NCI-H345 treated with DMSO at 0.1 percent for 48 hours (cell line): Measurements from ENCODE around the gene PIK3R5.
"Not testable (repeated sequence)": the region's sequence is repeated elsewhere in the genome, so short reads cannot be mapped to it uniquely, and the experiment has no call there.

Experiments
- DNase-seq: peaks from one replicate; lab custom pipeline; 2025; ENCODE audit not compliant: unreplicated experiment; lab: John Stamatoyannopoulos, UW

PIK3R5 gene

GRCh38 chr17:8965394-8966168 lies at the start of gene PIK3R5:
TSS of gene PIK3R5 (minus strand) at chr17:8965707. CDS start at chr17:8911494, 54,213 bp downstream.
- peak; percentile 6 for DNase-seq

DNA sequence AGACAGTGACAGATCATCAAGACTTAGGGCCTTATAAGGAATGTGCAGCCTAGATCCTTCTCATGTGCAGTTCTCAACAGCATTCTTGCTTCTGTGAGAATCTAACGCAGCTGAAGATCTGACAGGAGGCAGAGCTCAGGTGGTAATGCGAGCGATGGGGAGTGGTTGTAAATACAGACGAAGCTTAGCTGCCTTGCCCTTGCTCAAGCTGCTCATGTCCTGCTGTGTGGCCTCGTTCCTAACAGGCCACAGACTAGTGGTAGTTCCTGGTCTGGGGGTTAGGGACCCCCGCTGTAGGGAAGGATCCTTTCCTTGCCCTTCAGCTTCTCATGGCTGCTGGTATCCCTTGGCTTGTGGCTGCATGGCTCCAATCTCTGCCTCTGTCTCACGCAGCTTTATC lies 45.5 kb upstream of the PIK3R5 start:
- no peak for DNase-seq

DNA sequence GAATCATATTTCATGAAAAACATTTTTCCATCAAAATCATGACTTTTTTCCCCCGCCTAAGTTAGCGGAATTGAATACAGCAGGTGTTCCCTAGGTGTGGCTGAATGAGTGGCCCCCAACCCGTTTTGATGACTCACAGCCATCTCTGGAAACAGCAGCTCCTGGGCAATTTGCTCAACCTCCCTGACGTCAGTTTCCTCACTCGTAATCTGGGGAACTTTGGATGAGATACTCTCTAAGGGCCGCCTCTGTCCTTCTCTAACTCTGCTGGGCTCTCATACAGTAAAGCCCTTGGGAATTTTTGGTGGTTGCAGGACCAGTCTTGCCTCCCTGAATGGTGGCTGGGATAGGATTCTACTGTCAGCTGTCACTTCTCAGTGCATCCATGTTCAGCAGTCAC lies 44.2 kb upstream of the PIK3R5 start:
- DNase-seq, result no peak

GRCh38 chr17:9009096-9009495 lies 43.6 kb upstream of the PIK3R5 start:
- no peak for DNase-seq

- DNase-seq, result no peak
These were observed 41.7 kb upstream of the PIK3R5 start for GRCh38 chr17:9007052-9007714.

DNA sequence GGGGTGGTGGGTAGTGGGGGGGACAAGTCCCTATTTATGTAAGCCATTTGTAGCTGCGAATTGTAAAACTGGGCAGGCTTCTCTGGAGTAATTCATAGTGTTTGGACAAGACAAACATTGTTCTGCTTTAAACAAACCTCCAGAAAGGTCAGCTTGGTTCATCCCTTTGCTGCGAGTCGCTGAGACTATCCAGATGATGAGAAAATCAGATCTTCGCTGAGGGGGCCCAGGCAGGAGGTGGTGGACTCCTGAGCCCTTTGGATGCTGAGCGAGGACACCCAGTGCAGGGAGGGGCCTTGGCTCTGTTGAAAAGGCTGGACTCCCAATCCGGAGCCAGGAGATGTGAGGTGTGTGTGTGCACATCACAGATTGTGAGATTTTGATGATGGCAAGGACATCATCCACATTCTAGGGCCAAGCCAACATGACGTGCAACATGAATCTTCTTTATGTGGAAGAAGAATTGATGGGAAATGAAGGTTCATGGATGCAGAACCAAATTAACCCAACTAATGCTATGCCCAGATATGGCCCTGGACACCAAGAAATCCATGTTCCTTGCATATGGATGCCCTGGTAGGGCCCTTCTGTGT lies 40.8 kb upstream of the PIK3R5 start:
- no peak for DNase-seq

GRCh38 chr17:9004961-9005285 lies 39.4 kb upstream of the PIK3R5 start:
- no peak for DNase-seq

- DNase-seq, result no peak
These were observed 38.8 kb upstream of the PIK3R5 start for GRCh38 chr17:9004132-9004960.

GRCh38 chr17:9003355-9004131 lies 38.0 kb upstream of the PIK3R5 start:
- DNase-seq, result no peak

DNA sequence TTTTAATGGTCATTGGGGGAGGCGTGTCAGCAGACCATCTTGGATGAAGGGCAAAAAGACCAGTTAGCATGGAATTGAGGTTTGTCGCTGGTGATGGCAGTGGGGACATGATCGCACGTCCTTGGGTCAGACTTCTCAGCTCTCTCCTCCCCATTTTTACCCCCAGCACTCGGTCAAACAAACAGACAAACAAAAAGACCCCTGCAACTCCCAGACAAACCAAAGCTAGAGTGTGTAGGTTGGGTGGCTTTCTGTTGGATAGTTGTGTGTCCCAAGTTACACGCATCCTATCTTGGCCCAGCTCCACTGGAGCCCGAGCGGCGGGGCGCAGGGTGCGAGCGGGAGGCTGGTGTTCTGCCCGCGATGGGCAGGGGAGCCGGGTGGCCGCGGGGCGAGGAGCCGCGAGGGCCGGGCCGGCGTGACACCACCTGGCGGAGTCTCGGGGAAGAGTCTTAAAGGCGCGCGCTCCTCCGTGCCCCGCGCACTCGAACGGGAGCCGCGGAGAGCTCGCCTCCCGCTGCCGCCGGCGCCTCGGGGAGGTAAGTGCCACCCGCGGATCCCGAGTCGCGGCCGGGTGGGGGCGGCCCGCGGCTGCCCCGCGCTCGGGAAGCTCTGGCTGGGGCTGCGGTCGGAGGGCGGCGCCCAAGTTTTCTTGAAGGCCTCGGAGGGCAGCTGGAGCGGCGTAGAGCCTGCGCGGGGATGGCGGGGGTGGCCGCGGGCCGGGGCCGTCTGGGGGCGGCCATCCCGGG lies 37.3 kb upstream of the PIK3R5 start:
- no peak for DNase-seq

GRCh38 chr17:9002227-9002605 lies 36.7 kb upstream of the PIK3R5 start:
- DNase-seq, result no peak

DNA sequence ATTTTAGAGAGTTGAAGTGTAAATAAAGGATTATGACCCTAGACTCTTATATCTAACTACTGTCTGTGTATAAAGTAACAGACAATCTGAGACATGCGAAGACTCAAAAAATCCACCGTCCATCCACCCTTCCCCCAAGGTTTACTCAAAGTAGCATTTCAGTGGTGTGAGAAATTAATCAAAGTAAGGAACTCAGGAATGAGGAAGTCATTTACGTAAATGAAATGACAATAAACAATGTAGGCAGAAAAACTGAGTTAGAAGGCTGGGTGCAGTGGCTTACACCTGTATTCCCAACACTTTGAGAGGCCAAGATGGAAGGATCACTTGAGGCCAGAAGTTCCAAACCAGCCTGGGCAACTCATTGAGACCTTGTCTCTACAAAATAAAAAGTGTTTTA lies 36.1 kb upstream of the PIK3R5 start:
- no peak for DNase-seq

GRCh38 chr17:8997994-8998628 lies 32.6 kb upstream of the PIK3R5 start:
- DNase-seq, result no peak

DNA sequence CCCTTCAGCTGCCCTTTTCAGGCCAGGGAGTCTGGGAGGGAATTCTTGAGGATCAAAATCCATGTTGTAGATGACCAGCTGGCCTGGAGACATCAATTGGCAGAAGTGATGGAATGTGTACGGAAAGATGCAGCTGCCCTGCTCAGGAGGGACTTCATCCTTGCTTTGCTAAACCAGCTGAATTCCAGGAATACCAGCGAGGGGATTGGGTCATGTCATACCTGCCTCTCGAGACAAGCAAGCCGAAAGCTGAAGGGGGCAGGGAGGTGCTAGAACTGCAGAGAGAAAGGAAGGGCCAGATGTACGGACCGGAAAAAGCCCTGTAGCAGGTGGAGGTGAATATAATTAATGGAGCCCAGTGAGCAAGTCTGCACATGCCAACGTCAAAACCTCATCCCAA lies 30.2 kb upstream of the PIK3R5 start:
- no peak for DNase-seq

GRCh38 chr17:8994319-8994718 lies 28.8 kb upstream of the PIK3R5 start:
- no peak for DNase-seq

GRCh38 chr17:8991514-8992285 lies 26.2 kb upstream of the PIK3R5 start:
- DNase-seq, result peak; percentile 2

GRCh38 chr17:8988263-8988935 lies 22.9 kb upstream of the PIK3R5 start:
- DNase-seq, result not testable (repeated sequence)

DNA sequence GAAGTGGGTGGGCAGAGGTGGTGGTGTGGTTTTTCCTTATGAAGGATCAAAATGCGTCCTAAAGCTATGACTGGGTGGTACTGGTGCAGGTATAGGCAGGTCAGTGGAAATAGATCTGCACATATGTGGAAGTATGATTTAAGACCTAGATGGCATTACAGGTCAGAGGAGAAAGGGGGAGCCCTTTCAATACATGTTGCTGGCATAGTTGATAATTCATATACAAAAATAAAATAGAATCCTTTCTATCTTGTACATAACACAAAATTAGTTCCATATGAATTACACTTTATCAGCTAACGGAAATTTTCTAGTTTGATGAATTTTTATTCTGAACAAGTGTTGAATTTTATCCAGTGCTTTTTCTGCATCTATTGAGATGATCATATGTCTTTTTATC lies 20.8 kb upstream of the PIK3R5 start:
- no peak for DNase-seq
